Activated gamma-delta T cell treated with anti-CD3 and anti-CD28 coated beads, Interleukin-2, amount 50 U/mL, for 16 hours (primary cell): ENCODE results near the gene CHRM2.

Experiments
- DNase-seq: peaks from one replicate; pipeline ENCODE4 v3.0.0-alpha.2; 2020; ENCODE audit warnings: low read depth

CHRM2 gene

DNA sequence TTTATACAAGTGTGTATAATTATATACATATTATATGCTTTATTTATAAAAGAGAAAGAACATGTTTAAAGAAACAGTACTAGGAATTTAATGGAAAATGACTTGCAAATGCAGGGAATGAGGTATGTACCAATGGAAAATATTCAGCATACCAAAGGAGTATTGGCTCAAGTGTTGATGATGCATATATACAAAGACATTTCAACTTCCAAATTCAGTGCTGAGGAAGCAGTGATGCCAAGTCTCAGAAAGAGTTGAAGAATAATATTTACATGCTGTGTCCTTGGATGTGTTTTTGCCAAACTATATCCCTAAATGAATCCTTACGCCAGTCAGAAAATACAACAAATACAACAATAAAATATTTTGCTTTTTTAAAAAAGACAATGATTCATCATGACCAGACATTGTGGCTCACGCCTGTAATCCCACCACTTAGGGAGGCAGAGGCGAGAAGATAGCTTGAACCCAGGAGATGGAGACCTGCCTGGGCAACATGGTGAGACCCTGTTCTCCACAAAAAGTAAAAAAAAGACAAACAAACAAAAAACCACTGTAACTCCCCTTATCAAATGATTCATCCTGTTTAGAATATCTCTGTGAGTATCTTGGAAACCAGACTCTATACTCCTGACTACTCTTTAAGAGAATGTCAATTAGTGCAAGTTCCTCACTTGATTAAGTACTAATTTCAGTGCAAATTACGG lies 157.2 kb downstream of the CHRM2 start:
- DNase-seq, result no peak

- DNase-seq, result no peak
These were observed 157.7 kb downstream of the CHRM2 start for GRCh38 chr7:137026176-137026500.

DNA sequence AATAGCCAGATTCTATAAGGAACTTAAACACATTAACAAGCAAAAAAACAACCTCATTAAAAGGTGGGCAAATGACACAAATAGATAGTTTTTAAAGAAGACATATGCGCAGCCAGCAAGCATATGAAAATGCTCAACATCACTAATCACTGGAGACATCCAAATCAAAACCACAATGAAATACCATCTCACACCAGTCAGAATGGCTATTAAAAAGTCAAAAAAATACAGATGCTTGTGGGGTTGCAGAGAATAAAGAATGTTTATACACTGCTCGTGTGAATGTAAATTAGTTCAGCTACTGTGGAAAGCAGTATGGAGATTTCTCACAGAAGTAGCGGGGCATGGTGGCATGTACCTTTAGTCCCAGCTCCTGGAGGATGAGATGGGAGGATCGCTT lies 164.0 kb downstream of the CHRM2 start:
- no peak for DNase-seq

DNA sequence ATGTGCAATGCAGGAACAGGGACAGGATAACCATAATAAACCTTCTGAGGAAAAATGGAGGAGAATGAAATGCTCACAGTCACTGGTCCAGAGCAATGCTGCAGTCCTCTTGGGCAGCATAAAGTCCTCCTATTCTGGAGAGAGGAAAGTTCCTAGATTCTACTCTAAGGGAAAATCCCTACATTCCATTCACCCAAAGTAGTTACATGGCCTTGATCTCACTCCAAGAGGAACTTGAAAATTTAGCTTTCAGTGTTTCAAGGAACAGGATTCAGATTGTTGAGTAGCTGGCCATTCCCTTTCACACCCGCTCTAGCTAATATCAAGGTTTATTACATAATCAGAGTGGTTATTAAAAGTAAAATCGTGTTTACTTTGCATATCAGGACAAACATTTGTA lies 168.3 kb downstream of the CHRM2 start:
- DNase-seq, result no peak

DNA sequence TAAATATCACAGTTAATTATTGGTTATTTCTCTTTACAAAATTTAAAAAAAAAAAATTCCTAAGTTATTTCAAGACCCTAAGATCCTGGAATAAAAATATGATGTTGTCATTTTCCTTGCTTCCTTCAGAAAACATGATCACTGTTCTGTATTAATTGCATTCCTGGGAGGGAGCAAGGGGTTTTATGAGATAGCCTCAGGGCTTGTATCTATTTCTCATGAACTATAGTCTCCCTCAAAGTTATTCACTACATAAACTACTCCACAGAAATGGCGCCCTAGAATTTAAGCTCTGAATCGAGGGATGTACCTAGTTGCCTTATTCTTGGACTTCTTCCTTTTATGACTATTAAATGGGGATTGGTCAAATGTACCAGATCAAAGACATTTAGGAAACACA lies 170.3 kb downstream of the CHRM2 start:
- no peak for DNase-seq

- no peak for DNase-seq
These were observed 172.3 kb downstream of the CHRM2 start for GRCh38 chr7:137040745-137041144.

GRCh38 chr7:137045573-137045972 lies 177.1 kb downstream of the CHRM2 start:
- DNase-seq, result no peak

DNA sequence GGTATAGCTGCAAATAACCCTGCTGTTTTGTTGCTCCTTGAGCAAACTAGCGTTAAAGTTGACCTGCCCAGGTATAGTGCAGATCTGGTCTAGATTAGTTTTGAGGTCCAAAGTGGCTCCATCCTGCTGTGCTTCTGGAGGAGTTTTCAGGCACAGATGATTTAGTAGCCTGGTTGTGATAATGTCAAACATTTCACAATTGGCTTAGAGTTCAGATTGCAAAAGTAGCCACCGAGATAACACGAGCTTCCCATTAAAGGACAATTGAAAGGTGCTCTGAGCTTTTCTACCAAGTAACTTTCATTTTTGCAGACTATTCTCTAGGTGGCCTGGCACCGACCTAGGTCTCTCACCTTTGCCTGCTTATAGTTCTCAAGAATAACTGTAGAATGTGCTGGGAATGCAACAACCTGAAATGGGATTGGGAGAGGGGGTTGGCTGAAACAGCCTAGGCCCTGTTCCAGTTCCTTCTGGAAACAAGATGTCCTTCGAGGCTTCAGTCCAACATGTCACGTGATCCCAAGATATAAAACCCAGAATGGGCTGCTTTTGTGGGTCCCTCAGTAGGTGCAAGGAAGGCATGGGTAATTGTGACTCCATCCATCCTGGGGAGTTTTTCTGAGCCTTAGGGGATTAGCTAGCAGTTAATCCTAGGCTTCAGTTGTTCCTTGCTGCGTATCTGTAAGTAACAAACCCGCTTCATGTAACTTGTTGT lies 201.0 kb downstream of the CHRM2 start:
- DNase-seq, result no peak
